Sigmoid colon (tissue), 4 donors: ENCODE measurements around the gene LMOD1.

ENCODE experiments used
- CTCF ChIP-seq, 4 experiments: fragments of 450-650 bp in 3 of 4; fragments of 200-600 bp in 1 of 4; IDR thresholded peaks; one replicate each; pipeline ENCODE4 v1.5.1; 2016 to 2019; ENCODE audit warnings: antibody characterized with exemption in 4 of 4, mild to moderate bottlenecking in 3 of 4, moderate library complexity in 2 of 4
- EP300 ChIP-seq, 4 donors: sonication (generic); formaldehyde crosslinking; IDR thresholded peaks; one replicate each; pipeline ENCODE4 v1.6.1; 2017; ENCODE audit warnings: antibody characterized with exemption in 4 of 4
- POLR2A ChIP-seq, 2 donors: fragments of 450-650 bp; IDR thresholded peaks; one replicate each; pipeline ENCODE4 v1.6.1; 2016; ENCODE audit warnings: antibody characterized with exemption in 2 of 2, mild to moderate bottlenecking in 2 of 2, moderate library complexity in 2 of 2
- POLR2AphosphoS5 ChIP-seq, 4 donors: sonication (generic); formaldehyde crosslinking; IDR thresholded peaks; one replicate each; pipeline ENCODE4 v1.6.1; 2017; ENCODE audit warnings: antibody characterized with exemption in 4 of 4

- TF ChIP-seq POLR2A (IDR thresholded peaks at IDR 0.05): no peak
- no peak for TF ChIP-seq CTCF (IDR thresholded peaks at IDR 0.05)
- TF ChIP-seq POLR2AphosphoS5 (IDR thresholded peaks at IDR 0.05): no peak
- TF ChIP-seq EP300 (IDR thresholded peaks at IDR 0.05): no peak
Measured at GRCh38 chr1:201874672-201875071, 71.7 kb downstream of the LMOD1 start.
